ENCODE measurements around the gene SDCCAG8.

The SDCCAG8 gene

DNA sequence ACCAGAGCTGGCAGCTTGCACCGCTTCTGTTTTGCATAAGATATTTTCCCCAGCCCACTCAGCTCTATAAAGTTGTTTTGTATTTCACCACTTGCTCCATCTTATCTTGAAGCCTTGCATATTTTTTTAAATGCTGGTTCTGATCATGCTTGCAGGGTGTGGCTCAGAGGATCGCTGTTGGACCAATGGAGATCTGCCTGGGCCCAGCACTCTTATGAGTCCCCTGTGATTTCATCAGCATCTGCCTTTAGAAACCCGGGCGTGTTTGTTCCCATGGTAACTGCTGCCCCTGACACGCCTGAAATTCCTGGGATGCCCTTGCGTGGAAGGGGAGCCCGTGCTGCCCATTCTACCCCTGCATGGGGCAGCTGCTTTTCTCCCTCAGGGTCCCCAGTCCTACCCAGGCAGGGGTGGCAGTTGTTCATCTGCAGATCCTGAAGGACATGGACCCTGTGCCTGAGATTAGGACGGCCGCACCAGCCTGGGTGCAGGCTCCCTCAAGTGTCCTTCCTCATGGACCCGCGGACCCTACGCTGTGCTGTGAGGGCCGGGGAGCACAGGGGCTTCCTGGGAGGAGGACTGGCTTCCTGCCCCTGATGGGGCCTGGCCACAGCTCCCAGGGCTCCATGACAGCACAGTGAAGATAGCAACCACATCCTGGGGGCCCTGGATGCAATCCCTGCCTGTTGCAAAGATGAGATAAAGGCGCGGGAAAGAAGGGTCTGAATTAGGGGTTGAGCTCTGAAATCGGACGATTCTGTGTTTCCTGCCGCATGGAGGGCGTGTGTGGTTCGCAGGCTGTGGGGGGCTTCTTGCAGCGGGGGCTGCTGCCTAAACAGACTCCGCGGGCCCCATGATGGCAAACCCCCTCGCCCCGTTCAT is 226.5 kb downstream of the SDCCAG8 start:
- DNase-seq (ENCODE audit: low read depth in 2 of 2), result no peak

DNA sequence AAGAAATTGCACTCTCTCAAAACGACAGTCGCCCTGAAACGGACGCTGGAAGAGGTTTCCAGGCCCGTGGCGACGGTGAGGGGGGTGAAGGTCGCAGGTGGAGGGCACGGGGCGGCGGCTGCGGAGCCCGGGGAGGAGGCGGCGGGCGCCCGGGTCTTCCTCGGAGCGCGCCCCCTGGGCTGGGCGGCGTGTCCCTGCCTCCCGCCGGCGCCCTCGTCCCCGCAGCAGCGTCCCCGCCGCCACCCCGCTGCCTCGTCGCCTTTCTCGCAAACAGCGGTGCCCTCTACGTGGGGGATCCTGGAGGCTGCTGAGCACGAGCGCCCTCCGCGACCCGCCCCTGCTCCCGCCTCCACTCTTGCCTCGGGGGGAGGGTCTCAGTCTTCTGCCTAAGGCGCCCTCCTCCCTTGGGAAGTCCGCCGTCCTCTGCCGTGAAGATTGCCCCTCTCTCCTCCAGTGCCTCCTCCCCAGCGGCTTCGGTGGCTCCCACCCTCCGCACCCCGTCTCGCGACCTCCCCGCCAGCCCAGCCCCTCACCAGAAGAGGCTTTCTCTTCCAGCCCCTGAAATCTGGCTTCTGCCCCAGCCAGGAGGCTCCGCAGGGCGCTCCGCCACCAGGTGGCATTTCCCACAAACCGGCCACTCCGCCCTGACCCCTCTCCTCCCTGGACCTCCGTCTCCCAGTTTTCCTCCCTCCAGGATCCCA is 227.4 kb downstream of the SDCCAG8 start:
- DNase-seq (ENCODE audit: low read depth in 2 of 2), result no peak

DNA sequence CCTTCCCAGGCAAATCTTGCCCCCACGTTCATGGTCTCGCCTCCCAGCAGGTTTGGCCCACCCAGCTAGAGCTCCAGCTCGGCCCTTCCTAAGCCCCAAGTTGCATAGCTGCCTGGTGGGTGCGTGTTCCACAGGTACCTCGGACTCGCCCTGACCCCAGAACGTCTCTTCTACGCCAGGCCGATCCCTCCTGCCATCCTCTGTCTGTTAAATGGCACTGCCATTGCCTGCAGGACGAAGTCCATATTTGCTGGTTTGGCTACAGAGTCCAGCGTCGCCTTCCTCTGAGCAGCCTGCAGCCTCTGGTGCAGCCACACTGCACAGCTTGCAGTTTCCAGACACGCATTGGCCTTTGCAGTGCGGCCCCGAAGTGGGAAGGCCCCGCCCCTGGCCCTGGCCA is 228.1 kb downstream of the SDCCAG8 start:
- no peak for DNase-seq (ENCODE audit: low read depth in 2 of 2)

DNA sequence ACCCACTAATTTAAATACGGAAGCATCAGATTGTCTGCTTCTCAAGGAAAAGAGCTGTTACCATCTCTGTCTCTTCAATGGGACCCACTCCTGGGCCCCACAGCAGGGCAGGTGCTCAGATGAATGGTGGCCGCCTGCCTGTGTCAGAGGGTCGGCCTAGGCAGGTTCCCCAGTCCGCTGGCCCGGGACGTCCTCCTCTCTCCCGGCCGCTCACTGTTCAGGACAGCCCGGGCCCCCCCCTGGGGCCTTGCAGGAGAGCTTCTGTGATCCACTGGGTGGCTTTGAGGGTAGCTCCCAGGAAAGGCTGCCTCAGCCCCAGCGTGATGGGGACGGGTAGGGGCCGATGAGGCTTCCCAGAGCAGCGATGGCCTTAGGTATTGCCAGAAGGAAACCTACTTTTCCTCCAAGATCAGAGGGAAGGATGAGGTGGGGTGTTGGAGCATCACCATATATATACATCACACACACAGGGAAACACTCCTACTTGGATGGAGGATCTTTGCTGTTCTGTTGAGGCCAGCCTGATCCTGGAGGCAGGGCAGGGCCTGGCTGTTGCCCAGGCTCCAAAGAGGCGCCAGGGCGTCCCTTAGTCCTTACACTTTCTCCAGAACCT is 231.3 kb downstream of the SDCCAG8 start:
- no peak for DNase-seq (ENCODE audit: low read depth in 2 of 2)

DNA sequence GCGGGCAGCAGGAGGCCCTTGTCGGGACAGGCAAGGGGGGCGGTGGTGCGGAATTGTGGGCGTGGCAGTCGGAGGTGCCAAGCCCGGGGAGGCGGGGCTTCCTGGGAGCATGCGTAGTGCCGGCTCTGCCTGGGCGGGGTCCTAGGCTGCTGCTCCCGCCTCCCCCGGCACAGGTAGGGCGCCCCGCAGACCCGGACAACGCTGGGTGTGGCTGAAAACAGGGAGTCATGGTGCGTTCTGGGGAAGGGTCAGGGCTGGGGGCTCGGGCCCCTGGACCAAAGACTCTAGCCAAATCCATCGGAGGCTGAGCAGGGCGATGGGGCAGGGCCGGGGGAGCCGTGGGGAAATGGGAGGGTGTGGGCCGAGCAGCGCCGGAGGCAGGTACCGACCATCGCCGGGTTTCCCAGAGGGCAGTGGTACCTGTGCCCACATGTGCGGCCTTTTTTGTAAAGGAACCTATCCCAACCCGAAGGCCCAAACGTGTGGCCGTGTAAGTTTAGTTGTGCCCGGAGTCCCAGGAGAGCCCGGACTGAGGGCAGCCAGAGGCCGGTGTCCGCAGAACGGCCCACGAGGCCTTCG is 231.9 kb downstream of the SDCCAG8 start:
- no peak for DNase-seq (ENCODE audit: low read depth in 2 of 2)

DNA sequence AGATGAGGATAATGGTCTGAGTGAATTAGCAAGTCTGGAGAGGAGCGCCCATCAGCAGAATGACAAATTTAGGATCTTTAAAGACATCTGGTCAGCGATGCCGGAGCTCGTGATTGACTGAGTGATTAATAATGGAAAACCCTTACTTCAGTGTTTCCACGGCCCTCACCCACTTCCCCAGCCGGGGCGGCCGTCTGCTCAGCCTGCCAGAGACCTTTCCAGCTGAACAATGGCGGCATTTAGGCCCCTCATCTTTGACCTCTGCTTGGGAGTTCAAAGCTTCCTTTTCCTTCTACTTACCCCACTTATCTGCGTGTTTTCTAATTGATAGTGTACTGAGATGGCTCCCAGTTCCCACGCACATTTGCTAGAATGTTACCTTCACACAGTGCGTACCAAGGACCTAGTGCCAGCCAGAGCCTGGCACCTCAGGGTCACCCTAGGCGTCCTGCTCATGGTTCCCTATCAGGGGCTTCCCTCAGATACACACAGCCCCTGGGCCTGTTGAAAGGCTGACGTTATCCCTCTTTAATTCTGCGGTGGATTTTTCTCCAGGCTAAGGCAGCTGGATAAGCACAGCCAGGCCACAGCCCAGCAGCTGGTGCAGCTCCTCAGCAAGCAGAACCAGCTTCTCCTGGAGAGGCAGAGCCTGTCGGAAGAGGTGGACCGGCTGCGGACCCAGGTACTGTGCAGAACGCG is 232.8 kb downstream of the SDCCAG8 start:
- DNase-seq (ENCODE audit: low read depth in 2 of 2), result no peak

DNA sequence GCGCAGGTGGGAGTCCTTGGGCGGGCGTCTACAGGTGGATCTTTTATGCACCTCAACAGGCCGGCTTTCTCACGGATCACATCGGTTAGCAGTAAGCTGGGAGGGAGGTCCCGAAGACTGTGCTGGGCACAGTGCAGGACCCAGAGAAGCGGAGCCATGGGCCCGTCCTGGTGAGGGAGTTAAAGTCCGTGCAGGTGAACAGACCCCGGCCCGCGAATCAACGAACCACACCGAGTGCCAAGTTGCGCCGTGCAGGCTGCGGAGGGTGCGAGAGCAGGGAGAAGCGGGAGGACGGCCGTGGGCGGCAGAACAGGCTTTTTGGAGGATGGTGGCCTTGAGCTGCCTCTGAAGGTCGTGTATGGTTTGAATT is 233.3 kb downstream of the SDCCAG8 start:
- DNase-seq (ENCODE audit: low read depth in 2 of 2), result no peak

DNA sequence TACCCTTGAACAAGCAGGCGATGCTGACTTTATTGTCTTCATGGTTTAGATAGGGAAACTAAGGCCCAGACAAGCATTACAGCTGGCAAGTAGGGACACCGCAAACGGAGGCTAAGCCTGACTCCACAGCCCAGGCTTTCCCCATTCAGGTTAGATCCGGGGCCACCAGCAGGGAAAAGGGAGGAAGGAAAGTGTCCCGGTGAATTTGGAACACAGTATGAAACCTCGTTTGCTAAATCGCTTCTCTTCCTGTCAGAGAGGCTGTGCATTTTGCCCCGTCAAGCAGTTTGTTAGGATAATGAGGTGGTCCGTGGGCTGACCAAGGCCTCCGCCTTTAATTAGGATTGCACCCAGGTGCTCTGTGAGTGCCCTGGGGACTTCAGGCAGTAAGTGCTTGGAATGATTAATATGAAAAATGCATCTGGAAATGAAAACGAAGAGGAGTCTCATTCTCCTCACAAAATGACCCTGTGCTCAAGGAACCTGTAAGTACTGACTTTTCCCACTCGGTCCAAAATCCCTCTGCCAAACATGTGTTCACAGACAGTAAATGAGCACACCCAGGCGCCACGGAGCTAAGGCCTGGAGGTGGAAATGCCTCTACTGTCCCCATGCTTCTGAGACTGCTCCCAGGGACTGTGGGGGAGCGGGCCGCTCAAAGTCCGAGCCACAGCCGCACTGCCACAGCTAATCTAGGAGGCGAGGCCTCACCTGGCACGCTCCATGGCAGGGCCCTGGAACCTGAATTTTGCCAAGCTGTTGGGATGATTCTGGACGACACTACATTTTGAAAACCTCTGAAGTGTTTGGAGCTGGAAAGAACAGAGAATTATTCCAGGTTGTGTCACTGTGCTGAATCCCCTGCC is 234.1 kb downstream of the SDCCAG8 start:
- no peak for DNase-seq (ENCODE audit: low read depth in 2 of 2)

DNA sequence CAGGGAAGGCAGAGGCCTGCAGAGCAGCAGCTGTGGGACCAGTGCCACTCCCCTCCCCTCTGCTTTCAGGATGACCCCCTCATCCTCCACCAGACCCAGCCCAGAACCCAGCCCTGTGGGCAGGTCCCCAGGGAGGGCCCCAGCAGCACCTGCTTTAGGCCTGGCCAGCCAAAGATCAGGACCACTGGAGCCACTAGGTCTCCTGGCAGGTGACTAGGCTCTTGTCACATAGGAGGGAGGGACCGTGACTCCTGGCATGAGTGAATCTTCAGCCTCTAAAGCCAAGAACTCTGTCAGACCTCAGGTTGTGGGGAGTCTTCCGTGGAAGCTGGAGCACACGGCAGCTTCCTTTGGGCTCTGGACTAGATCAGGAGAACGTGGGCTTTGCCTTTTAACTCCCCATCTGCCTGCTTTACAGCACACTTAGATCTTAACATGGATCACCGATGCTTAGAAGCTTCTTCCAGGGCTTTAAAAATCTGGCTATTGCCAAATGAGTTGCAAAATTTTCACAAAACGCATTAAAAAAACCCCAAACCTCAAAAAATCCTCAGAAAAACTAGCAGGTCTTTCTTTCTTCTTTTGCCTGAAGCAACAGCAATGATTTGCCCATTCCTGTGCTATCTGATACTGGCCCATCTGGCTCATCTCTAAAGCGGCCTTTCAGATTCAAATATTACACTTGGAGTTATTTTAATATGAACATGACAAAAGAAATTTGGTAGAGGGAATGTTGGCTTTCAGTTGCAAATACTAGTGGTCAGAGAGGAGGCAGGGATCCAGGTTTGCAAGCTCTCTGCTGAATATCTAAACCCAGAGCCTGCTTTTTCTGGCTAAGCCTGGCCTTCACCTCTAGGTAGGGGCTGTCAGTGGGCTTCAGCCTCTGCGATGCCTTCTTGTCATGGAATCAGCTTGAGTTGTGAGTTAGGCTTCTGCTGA is 235.2 kb downstream of the SDCCAG8 start:
- no peak for DNase-seq (ENCODE audit: low read depth in 2 of 2)

DNA sequence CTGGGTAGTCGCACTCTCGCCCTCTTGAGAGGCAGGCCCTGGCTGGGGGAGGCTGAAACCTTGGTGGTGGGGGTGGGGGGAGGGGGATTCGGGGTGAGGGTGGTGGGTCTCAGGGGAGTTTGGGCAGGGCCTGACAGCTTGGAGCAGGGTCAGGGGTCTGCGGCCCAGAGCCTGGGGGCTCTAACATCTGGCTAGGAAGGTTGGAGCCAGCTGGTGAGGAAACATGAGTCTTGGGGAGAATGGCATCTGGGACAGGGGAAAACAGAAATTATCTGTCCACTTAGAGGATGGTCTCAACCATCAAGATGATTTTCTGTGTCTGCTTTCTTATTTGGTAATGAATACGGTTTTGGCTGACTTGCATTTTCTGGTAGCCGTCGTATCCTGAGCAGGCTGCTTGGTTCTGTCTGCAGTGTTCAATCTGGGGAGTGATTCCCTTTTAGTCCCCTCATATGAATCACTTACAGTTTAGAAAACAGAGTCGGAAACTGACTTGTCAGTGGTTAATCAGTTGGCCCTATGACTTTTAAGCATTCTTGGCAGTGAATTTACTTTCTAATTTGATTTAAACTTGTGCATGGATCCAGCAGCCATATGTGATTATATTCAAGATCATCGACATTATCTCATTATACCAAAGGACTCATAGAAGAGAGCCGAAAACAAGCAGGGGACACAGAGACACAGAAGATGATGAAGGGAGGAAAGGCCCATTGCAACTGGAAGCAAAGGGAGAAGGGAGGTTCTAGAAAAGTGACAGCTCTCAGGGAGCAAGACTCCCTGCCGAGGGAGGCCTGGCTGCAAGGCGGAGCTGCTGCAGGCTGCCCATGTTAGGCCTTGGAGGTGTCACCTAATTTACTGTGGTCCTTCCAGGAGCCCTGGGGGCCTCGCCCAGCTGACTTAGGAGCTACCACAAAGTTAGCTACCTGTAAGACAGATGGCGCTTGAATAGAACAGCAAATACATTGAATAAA is 237.6 kb downstream of the SDCCAG8 start:
- no peak for DNase-seq (ENCODE audit: low read depth in 2 of 2)

DNA sequence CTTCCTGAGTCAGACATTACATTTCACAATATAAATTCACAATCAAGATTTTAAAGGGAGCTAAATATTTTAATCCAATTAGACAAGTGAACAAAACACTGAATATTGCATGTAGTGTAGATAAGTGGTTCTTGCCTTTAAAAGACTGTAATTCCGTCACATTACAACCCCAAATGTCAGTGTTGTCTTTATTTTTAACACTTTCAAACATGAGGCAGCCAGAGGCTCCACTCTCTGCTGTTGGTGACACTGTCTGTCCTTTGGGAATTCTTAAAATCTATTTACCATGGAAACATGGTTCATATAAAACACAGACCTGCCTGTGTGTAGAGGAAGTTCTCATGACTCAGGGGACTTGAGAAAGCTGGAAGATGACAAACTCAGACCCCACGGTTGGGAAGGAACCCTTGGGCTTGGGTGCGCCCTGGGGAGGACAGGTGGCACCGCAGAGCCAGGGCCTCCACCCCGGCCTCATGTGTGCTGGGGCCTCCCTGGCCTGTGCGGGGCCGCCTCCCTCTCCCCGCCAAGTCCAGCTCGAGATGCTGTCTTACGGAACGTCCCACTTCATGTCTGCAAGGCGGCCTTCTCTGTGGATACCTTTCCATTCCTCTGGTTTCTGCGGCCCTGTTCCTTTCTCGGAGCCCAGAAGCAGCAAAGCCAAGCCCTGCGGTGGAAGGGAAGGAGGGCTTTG is 239.0 kb downstream of the SDCCAG8 start:
- no peak for DNase-seq (ENCODE audit: low read depth in 2 of 2)

DNA sequence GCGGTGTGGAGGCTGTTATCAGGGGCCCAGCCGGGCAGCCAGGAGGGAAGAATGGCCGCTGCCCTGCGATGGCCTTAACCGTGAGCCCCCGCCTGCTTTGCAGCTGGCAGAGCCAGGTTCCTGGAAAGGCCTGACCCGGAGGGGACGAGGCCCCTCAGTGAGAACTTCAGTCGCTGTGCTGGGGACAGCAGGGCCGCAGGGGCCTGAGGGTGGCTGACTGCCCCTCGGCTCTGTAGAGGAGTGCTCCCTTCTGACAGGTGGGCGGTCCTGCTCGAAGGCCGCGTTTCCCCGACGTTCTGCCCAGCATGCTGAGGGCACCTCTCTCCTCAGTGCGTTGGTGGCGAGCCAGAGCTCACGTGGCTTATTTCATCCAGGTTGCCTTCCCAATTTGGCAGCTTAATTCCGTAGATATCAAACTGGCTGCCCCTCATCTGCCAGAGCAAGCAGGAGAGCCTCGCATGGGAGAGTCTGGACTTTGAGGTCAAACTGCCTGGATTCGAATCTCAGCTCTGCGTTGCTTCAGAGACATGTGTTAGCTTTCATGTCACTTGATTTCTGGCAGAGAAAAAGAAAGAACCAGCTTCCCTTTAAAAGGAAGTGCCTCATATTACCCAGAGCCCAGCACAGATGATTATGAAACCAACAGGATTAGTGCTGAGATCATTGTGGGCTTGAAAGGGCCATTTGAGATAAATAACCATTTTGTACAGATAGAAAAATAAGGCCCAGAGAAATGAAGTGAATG is 239.8 kb downstream of the SDCCAG8 start:
- no peak for DNase-seq (ENCODE audit: low read depth in 2 of 2)

DNA sequence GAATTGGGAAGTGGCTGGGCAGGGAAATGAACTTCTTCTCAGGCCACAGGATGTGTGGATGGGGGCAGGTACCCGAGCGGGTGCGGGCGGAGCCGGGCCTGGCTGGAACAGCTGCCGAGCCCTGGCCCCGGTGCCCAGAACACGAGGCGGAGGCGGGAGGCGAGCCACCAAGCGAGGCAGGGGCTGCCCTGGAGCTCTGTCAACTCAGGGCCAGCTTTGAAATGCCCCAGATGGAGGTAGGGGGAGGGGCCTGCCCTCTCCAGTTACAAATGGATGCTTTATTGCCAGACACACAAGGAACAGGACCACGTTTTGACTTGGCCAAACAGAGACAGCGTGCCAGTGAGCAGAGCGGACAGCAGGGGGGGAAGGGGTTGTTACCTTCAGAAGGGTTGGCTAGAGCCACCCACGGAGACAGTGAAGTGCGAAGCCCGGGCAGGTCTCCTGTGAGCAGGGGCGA is 240.4 kb downstream of the SDCCAG8 start:
- no peak for DNase-seq (ENCODE audit: low read depth in 2 of 2)

DNA sequence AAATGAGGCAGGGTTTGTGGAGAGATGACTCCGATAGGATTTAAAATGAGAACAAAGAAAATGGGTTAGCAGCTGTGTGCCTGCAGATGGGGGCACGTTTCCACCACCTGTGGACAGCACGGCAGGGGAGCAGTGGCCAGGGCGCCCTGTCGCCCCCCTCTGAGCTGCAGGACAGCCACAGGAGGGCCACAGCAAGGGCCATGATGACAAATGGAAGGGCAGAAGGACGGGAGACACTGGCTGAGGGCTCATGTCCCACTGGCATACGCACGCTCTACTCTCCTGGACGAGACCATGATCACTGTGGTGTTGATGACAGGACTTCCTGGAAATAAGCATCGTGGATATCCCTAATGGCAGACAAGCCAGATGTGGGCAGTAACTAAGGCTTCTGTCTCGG is 241.0 kb downstream of the SDCCAG8 start:
- no peak for DNase-seq (ENCODE audit: low read depth in 2 of 2)

DNA sequence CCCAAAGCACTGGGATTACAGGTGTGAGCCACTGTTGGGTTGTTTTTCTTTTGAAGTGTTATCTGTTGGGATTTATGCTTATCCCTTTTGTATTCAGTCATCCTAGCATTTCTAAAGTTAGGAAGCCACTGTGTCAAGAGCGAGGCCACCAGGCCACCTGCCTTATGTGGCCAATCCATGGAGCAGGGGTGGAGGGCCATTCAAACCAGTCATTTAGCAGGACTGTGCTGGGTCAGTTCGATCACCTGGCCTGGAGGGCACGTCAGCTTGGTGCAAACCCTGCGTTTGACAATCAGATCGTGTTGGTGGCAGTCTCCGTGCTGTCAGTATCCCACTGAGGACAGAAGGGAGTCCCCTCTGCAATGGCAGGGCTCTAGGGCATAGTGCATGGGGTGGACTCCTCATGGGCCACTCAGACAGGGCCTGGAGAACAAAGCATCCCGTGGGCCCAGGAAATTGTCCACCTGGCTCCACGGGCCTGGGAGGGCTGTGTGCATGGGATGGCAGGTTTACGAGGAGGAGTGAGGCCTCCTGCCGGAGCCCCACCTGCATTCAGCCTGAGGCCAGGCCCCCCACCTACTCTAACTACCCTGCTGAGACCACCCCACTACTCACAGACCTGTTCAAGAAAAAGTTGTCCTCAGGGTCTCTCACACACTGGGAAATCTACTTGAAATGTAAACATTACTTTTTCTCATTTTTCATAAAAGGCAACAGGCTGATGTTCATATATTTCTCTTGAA is 242.3 kb downstream of the SDCCAG8 start:
- no peak for DNase-seq (ENCODE audit: low read depth in 2 of 2)

DNA sequence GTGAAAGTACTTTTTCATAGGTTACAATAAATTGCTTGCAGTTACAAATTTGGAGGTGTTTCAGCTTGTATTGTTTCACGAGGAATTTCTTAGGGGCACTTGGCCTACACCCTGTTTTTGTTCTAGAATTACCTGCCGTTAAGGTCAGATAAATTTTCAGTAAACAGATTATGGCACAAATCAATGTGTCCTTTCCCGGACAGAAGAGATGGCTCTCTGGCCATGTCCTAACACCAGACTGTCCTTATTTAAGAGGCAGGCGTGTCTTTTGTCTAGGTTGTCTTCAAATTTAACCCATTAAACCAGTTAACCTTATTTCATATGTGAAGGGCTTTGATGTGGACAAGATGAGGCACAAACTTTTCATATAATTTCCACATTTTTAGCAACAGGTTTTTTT is 243.4 kb downstream of the SDCCAG8 start:
- no peak for DNase-seq (ENCODE audit: low read depth in 2 of 2)
